HG03095 (cell line): ENCODE measurements around the gene DLGAP4.

ENCODE experiments used
- ATAC-seq: cut with Tn5 transposase; IDR thresholded peaks from one replicate; pipeline ENCODE4 v1.9.1; 2021; ENCODE audit warnings: moderate library complexity; ENCODE audit not compliant: unreplicated experiment

DLGAP4 gene

DNA sequence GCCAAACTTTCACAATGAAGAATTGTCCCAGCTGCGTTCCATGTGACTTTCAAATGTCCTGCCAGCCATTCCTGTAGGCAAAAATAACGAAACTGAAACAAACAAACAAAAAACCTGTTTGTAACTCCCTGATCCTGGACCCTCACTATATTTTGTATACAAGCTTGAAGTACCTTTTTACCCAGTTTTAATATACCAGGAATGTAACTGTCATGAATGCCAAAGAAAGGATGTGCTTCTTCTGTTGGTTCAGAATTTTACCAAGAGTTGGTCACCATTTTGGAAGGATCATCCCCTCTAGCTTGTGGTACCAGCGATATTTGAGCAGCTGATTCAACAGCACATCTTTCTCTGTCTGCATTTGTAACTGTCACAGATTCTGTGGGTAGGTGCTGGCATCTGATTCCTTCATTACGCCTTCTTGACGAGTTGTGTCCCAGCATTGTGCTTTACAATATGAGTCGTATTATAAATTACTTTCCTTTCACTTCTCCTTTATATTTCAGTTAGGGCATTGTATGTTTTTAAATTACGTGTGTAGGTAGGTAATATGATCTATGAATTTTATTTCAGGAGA, 93.9 kb downstream of the DLGAP4 start:
- no peak for ATAC-seq

DNA sequence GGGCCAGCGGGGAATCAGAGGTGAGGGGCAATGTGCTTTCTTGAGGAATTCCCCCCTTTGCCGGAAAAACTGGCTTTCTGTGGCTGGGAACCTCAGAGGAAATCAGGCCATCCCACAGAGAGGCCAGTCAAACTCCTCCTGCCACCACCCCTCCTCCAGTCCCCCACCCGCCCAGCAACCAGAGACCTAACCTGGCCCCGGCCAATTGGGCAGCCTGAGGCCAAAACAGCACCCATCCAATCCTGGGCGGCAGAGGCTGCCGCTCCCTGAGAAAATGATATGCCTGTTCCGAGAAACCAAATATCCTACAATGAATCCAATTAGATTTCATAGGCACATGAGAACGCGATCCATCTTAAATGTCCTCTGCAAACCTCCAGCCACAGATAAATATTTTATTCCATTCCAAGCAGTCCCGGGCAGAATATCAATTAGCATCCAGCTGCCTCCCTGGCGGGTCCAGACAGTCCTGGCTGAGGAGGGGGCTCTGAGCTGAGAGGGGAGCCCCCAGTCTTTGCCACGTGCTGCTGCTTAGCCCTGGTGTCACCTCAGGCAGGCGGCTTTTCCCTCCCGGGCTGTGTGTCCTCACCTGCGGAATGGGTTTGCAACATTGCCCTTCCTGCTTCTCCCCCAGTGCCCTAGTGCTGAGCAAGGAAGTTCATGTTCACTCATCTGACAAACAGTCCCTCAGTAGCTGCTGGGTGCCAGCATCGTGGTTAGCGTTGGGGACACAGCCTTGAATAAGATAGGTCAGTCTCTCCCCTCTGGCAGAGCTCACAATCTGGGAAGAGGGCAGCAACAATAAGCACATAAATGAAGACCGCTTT, 95.0 kb downstream of the DLGAP4 start:
- ATAC-seq: no peak

DNA sequence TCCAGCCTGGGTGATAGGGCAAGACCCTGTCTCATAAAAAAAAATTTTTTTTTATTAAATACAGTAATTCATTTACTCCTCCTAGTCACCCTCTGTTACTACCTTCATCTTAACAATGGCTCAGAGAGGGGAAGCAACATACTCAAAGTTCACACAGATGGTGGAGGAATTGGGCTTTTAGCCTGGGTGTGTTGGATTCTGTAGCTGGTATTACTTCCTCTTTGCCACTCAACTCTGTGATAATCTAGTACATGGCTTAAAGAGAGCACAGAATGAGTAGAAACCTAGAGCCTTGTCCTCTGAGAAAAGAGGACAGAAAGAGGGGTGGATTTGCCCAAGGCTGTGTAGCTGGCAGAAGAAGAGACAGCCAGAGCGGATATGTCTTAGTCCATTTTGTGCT, 96.6 kb downstream of the DLGAP4 start:
- ATAC-seq: no peak

DNA sequence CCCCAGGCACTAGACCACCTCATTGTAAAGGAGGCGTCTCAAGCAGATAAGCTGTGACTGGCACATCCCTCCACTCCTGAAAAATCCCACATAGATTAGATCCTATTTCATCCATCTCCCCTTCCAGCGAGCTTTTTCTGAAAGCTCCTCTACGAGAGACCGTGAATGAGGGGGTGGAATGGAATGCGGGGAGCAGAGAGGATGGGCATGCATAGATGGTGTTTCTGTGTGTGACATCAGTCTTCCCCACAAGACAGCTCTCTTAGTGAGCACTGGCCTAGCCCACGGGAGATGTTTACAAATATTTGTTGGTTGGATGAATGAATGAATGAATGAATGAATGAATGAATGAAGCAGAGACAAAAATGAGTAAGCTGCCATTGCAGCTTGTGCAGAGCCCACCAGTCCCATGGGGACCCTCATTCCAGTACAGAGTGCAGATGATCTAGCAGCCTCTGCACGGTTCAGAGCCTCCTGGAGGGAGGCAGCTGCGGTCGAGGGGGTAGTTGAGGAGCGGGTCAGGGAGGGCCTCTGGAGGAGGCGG, 98.4 kb downstream of the DLGAP4 start:
- no peak for ATAC-seq

DNA sequence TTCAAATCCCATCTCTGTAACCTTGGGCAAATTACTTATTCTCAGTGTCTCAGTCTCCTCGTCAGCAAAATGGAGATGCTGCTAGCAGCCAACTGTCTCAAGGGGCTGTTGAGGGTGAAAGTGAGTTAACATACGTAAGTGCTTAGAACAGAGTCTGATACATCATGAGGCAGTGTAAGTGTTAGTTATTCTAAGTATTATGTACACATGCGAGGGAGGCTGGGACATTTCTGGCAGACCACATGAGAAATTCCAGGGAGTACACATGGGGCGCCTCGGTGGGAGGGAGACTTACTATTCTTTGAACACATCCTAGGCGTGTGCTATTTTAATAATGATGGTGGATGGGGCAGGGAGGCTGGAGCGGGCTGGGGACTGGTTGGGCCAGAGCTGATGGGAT, 99.1 kb downstream of the DLGAP4 start:
- ATAC-seq: no peak

DNA sequence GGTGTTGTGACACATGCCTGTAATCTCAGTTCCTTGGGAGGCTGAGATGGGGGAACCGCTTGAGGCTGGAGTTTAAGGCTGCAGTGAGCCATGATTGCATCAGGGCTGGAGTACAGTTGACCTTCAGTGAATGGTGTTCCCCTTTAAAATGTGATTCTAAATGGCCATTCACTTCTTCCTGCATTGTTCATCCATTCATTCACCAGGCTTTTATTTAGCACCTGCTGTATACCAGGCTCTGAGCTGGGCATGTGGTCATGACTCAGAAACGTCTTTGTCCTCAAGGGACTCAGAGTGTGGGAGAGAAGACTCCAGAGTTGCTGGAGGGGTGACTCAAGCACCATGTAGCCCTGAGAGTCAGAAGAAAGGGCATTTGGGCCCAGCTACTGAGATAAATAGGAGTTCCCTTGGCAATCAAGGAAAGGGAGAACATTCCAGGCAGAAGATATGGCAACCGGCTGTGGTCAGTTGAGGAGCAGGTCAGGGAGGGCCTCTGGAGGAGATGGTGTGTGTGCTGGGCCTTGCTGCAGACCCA, 101.1 kb downstream of the DLGAP4 start:
- ATAC-seq: no peak

DNA sequence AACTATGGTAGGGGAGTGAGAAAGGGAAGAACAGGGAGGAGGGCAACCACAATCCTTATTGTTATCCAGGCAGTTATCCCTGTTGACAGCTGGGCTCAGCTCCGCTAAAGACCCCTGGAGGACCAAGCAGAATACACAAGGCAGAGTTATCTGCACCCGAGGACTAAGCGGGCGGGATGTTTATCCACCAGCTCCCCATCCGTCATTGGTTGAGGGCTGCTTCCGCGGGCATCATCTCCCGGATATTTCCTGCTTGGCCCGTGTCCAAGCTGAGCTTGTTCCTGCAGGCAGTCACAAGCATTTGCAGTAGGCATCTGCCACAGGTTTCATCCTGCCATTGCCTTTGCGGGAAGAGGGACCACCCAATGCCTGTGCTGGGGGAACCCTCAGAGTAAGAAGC, 102.1 kb downstream of the DLGAP4 start:
- no peak for ATAC-seq

DNA sequence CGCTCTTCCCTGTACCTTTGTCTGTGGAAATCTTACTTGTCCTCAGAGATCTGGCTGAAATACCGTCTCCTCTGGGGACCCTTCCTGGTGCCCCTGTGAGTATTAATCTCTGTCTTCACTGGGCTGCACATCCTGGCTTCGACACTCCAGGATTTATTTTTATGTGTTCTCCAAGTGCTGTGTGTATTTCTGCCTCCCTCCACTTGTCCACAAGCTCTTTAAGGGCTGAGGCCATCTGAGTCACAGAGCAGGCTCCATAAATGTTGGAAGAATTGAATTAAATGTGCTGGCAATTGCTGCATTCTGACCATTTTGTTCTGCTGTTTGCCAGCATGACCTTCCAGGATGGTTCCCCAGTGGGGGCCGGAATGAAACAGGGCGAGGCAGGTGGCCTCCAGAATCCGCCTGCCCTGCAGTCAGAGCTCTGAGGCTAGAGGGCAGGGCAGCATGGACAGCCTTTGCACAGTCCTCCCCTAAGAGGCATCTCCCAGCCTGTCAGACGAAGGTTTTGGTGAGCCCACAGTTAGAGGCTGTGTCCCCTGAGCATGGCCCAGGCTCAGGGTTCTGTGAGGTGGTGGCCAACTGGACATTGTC, 105.8 kb downstream of the DLGAP4 start:
- no peak for ATAC-seq

DNA sequence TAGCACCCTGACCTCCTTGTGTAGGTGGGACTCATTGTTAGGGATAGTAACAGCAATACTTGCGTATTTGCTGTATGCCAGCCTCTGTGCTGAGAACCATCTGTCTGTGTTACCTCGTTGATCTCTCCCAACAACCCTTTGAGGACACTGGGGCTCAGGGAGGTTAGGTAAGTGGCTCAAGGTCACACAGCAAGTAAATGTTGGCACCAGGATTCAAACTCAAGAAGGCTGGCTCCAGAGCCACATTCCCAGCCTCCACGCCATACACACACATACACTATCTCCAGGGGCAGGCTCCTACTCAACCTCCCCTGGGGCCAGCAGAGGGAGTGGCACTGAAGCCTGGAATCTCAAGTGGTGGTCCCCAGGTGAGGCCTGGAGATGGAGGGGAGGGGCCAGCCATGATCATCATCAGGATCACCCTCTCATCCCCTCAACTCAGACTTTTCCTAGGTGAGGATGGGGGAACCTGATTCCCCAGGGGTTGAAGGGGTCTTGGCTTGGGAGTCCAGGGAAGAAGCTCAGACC, 109.4 kb downstream of the DLGAP4 start:
- ATAC-seq: no peak

DNA sequence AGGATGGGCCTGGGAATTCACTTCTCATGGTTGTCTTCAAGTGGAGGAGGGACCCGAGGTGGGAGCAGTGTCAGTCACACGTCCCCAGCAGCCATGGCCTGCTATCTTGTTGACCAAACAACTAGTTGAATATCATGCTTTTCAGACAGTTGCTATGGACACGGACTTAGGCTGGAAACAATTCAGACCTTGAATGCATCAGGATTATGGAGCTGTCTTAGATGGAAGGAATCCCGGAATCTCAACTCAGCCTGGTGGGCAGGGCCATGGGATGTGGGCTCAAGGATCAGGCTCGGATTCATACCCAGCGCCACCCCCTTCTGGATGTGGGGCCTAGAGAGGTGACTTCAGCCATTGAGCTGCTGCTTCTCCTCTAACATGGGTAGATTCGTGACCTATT, 112.6 kb downstream of the DLGAP4 start:
- no peak for ATAC-seq

DNA sequence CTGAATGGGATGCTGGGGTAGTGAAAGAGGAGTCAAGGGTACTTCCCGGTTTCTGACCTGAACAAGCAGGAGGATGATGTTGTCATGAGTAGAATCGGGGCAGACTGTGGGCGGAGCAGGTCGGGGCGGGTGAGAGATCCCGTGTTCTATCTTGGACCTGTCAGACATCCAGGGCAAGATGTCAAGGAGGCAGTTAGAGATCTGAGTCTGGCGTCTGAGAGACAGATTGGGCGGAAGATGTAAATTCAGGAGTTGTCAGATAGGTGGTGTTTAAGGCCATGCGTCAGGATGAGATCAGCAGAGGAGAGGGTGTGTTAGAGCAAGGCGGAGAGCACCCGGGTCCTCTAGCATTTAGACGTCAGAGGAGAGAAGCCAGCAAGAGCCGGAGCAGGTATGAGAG, 115.5 kb downstream of the DLGAP4 start:
- ATAC-seq: no peak

DNA sequence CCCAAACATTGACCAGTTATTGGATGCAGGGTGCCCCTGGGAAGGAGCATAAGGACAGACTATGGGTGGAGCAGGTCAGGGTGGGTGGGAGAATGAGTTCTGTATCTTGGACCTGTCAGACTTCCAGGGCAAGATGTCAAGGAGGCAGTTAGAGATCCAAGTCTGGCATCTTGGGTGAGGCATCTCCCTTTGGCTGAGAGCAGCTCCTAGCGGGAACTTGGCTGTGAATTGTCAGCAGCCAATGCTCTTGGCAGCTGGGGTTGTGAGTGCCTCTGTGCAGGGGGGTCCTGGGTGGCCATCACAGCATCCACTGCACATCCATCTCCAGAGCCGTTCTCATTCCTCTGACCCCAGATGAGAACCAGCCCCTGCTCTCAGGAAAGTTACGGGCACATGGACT, 118.2 kb downstream of the DLGAP4 start:
- no peak for ATAC-seq

DNA sequence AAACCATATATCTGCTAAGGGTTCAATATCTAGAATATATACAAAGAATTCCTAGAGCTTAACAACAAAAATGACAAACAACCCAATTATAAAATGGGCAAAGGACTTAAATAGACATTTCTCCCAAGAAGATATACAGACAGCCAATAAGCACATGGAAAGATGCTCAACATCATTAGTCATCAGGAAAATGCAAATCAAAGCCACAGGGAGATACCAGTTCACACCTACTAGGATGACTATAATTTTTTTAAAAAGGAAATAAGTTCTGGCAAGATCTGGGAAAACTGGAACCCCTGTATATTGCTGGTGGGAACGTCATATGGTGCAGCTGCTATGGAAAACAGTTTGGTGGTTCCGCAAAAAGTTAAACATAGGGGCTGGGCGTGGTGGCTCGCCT, 119.0 kb downstream of the DLGAP4 start:
- no peak for ATAC-seq

DNA sequence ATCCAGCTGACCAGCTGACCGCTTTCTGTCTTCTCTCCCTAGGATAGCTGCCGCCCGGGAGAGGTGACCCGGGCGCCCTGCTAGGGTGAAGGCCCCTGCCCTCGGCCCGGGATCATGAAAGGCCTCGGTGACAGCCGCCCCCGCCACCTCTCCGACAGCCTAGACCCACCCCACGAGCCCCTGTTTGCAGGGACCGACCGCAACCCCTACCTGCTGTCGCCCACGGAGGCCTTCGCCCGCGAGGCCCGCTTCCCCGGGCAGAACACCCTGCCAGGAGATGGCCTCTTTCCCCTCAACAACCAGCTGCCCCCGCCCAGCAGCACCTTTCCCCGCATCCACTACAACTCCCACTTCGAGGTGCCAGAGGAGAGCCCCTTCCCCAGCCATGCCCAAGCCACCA, 125.5 kb downstream of the DLGAP4 start:
- ATAC-seq: no peak

DNA sequence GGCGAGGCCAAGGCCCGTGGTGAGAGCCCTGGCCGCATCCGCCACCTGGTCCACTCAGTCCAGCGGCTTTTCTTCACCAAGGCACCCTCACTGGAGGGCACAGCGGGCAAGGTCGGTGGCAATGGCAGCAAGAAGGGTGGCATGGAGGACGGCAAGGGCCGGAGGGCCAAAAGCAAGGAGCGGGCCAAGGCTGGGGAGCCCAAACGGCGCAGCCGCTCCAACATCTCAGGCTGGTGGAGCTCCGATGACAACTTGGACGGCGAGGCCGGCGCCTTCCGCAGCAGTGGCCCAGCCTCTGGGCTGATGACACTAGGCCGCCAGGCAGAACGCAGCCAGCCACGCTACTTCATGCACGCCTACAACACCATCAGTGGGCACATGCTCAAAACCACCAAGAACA, 126.0 kb downstream of the DLGAP4 start:
- no peak for ATAC-seq

DNA sequence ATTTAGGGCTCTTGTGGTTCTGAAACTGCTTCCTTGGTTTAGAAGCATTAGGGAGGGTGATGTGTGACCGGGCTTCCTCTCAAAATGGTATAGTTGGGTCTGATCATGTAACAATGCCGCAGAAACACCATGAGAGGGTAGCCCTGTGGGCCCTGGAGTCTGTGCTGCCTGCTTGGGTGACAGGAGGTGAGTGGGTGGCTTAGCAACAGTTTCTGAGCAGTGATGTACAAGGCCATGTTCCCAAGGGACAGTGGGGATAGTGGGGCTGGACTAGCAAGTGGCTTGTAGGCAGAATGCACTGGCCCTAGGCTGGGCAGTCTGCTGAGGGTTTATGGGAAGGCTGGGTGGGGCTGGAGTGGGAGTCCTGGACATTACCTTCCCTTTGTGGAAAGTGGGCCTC, 128.2 kb downstream of the DLGAP4 start:
- no peak for ATAC-seq

DNA sequence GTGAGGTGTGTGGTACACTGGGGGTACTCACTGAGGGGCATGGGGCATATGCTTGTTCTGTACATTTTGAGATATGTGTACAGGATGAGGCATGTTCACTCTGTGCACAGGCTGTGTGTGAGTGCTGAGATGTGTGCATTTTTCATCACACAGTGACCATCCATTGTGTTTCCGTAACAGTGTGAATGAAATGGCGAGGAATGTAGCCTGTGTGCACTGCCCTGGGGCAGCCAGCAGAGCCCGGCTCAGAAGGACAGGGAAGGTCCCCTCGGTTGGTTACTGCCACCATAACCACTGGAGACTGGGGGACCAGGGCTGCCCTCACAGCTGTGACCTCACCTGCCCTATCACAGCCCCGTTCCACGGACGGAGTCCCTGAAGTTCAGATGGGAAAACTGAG, 129.0 kb downstream of the DLGAP4 start:
- no peak for ATAC-seq

DNA sequence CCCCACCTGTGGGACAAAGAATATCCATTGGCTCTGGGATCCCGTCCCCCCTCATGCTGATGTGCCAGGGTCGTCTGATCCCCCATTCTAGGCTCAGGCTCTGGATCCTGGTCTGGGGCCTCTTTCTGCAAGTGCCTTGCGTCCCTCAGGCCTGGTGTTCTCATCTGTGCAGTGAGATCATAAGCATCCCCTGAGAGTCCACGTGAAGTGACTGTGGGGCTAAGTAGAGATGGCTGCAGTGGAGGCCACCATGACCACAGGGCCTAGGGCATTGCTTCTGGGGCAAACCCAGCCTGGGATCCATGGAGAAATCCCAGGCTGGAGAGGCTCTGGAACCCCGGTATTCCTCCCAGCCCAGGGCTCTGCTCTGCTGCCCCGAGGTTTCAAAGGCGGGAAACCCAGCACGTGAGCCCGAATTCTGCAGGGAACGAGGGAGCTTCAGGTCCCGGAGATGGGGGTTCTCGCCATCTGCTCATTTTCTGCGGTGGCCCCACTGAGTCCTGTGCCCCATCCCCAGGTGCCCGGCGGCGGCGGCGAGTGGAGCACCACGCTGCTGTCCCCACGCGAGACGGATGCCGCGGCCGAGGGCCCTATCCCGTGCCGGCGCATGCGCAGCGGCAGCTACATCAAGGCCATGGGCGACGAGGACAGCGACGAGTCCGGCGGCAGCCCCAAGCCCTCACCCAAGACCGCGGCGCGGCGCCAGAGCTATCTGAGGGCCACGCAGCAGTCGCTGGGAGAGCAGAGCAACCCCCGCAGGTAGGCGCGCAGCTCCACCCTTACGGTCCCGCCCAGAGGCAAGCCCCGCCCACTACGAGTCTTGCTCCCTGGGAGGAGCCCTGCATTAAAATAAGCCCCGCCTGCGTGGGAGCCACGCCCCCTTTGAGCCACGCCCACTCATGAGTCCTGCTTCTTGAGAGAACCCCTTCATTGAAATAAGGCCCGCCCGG, 129.7 kb downstream of the DLGAP4 start:
- ATAC-seq: no peak

DNA sequence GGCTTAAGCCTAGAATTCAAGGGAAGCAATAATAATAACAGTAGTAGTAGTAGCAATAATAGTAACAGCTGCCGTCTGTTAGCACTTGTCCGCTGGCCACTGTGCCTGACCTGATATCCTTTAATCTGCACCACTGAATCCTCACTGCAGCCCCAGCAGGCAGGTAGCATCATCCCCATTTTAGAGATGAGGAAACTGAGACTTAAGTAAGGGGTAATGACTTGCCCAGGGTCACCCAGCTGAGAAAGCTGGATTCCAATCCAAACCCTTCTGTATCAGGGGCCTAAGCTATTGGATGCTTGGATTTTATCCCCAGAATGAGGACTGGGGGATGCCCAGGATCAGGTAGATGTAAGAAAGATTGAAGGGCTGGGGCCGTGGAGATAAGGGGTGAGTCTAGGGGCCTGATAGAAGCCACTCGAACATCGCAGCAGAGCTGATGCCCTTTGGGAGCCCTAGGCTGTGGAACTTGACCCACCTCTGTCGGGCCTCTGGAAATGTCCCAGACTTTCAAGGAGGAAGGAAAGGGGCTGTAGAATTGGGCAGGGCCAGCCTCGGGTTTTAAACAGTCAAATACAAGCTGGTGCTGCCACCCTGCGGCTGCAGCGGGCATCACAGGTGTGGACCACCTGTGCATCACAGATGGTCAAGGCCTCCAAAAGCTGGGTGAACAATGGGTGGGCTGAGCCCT, 133.0 kb downstream of the DLGAP4 start:
- no peak for ATAC-seq

DNA sequence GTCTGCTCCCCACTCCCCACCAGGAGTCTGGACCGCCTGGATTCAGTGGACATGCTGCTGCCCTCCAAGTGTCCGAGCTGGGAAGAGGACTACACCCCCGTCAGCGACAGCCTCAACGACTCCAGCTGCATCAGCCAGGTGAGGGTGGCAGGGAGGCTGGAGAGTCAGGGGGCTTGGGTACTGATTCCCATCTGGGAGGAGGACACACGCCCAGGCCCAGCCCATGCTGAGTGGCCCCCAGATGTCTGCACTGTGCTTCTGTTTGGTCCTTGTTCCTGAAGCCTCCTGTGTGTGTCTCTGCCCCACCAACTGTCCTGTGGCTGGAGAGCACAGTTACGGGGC, 133.6 kb downstream of the DLGAP4 start:
- ATAC-seq: no peak
